ENCODE data around the gene NAPG.
"Not testable (repeated sequence)": the region's sequence is repeated elsewhere in the genome, so short reads cannot be mapped to it uniquely, and the experiment has no call there.

The NAPG gene

DNA sequence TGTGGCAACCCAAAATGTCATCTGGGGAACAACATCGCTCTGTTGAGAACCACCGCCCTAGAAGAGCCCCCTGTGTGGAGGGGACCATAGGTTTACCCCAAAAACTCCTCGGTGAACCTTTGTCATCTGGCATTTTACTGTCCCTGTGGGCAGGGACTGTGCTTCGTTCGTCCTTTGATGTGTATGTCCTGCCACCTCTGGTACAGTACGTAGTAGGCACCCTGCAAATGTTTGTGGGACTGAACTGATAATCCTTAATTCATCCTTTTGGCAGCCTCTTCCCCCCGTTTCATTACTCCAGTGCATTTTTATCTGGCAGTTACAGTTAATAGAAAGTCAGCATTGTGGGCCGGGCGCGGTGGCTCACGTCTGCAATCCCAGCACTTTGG lies 728 bp downstream of the NAPG start:
- peaks cover 10% of the 10 kb centered on the region; the same call in 1 of the 2 replicates for H3K36me3 ChIP-seq (ENCODE audit: insufficient read depth, low read length)
- WGBS = 8% methylated on average over 11 of the region's 11 CpGs
- H3K27me3 ChIP-seq (ENCODE audit: insufficient read depth, low read length) = no peaks in the 10 kb centered on the region
- peak overlapping the region; percentile 80 for H3K9ac ChIP-seq (ENCODE audit: low read depth, low read length)
- peak overlapping the region; percentile 83; the same call in 1 of the 2 replicates for H3K27ac ChIP-seq (ENCODE audit: low read depth, low read length)
- peaks cover 10% of the 10 kb centered on the region for H3K4me1 ChIP-seq (ENCODE audit: insufficient read depth, low read length)
- H3K9me3 ChIP-seq (ENCODE audit: insufficient read depth, low read depth, low read length) = no peaks in the 10 kb centered on the region
- H3K4me3 ChIP-seq (ENCODE audit: low read length) = peak overlapping the region; percentile 98

DNA sequence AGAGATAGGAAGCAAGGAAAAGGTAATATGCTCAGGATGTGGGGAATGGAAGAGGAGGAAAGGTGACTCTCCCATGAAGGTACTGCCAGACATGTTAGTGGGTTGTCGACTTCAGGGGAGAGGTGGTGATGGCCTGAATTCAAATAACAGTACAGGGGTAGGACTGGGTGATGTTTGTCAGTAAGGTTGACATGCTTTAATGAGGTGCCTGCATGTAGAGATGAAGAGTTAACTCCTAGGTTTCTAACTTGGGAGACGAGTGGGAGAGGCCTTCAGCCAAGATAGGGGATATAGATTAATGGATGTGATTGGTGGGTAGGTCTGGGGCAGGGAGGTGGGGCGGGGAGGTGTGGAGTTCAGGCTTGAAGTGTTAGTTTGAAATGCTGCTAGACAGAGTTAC lies 2.6 kb downstream of the NAPG start:
- 86% methylated on average over 3 of the region's 3 CpGs for WGBS
- no peak overlapping the region for H3K27ac ChIP-seq (ENCODE audit: low read depth, low read length)
- no peak overlapping the region for H3K9ac ChIP-seq (ENCODE audit: low read depth, low read length)
- H3K36me3 ChIP-seq (ENCODE audit: insufficient read depth, low read length) = peaks cover 21% of the 10 kb centered on the region
- H3K4me3 ChIP-seq (ENCODE audit: low read length) = no peak overlapping the region
- no peaks in the 10 kb centered on the region for H3K27me3 ChIP-seq (ENCODE audit: insufficient read depth, low read length)
- H3K9me3 ChIP-seq (ENCODE audit: insufficient read depth, low read depth, low read length) = no peaks in the 10 kb centered on the region
- H3K4me1 ChIP-seq (ENCODE audit: insufficient read depth, low read length) = peaks cover 10% of the 10 kb centered on the region

DNA sequence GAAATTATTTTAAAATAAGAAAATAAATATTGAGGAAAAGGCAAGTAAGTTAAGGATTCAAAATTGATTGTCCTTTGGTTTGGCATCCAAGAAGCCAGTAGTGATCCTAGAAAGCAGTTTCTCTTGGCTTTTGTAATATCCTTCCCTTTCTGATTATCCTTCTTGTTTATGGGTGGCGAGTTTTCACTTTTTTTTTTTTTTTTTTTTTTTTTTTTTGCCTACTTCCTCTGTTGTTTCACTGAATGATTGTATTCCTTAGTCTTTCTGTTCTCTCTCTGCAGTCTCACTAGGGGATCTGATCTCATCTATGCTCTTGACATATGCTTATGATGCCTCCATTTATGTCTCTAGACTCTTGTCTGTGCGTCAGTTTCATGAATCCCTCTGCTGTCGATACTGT lies 4.2 kb downstream of the NAPG start:
- H3K36me3 ChIP-seq (ENCODE audit: insufficient read depth, low read length) = peaks cover 35% of the 10 kb centered on the region
- no peak overlapping the region for H3K9ac ChIP-seq (ENCODE audit: low read depth, low read length)
- WGBS = 95% methylated on average over 3 of the region's 3 CpGs
- H3K9me3 ChIP-seq (ENCODE audit: insufficient read depth, low read depth, low read length) = no peaks in the 10 kb centered on the region
- H3K4me1 ChIP-seq (ENCODE audit: insufficient read depth, low read length) = peaks cover 10% of the 10 kb centered on the region
- no peak overlapping the region for H3K4me3 ChIP-seq (ENCODE audit: low read length)
- H3K27me3 ChIP-seq (ENCODE audit: insufficient read depth, low read length) = no peaks in the 10 kb centered on the region
- no peak overlapping the region for H3K27ac ChIP-seq (ENCODE audit: low read depth, low read length)

DNA sequence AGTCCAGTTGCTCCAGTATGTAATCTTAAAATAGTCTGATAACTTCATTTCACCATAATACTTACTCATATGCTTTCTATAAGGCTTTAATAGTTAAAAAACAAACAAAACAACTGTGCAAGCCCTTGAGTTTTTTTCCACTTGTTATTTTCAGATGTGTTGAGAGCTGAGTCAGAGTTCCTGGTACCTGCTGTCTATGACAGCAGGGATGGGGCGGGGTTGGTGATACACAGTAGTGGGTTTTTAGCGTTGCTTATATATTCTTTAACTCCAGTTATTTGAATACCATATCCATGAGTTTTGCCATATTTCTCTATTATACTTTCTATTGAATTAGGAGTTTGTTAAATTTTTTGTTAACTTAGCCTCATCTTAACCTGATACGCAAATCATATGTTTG lies 5.0 kb downstream of the NAPG start:
- Histone ChIP-seq H3K4me1 (ENCODE audit: insufficient read depth, low read length) (peaks cover 7% of the 10 kb centered on the region; the same call in 1 of the 2 replicates), H3K27ac (ENCODE audit: low read depth, low read length) (no peak overlapping the region), H3K36me3 (ENCODE audit: insufficient read depth, low read length) (peaks cover 38% of the 10 kb centered on the region), H3K9ac (ENCODE audit: low read depth, low read length) (no peak overlapping the region), H3K27me3 (ENCODE audit: insufficient read depth, low read length) (no peaks in the 10 kb centered on the region), H3K9me3 (ENCODE audit: insufficient read depth, low read depth, low read length) (no peaks in the 10 kb centered on the region), H3K4me3 (ENCODE audit: low read length) (no peak overlapping the region)
- 90% methylated on average over 2 of the region's 3 CpGs for whole genome bisulfite sequencing

DNA sequence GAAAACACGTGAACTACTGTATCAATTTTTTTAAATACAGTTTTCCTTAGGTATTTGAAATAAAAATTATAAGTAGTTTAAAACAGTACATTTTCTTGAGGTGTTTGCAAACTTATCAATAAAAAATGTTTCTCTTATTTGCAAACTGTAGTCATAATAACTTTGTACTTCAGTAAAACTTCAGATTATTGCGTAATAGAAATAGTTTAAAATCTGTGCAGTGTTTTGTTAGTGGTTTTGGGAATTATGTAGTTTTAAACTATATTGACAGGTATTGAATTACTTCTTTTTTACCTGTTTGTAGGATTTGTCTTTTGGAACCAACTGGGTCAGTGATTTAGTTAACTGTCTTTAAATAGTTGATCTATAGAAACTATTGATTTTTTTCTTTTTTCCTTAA lies 7.3 kb downstream of the NAPG start:
- H3K4me1 ChIP-seq (ENCODE audit: insufficient read depth, low read length) = 0 out of 2 replicates have a peak, but pooled peaks cover 3% of the 10 kb centered on the region
- no peaks in the 10 kb centered on the region for H3K27me3 ChIP-seq (ENCODE audit: insufficient read depth, low read length)
- no peak overlapping the region for H3K9ac ChIP-seq (ENCODE audit: low read depth, low read length)

DNA sequence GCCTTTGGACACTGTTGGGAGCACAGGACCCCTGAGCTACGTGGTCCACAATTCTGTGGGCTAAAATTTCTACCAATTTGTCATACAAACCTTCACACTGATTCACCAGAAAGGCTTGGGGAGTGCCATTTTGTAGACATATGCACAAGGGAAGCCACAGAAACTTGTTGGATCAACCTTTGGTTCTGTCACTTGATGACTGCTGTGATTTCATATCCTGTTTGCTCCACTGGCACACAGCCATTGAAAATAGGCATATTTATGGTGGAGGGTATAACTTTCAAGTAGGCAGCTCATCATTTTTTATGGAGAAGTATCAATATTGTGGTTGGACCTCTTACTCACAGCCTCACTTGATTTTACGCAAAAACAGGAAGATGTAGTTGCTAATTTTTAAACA lies 10.5 kb downstream of the NAPG start:
- H3K9ac ChIP-seq (ENCODE audit: low read depth, low read length) = no peak overlapping the region
- no peaks in the 10 kb centered on the region for H3K4me1 ChIP-seq (ENCODE audit: insufficient read depth, low read length)
- no peaks in the 10 kb centered on the region for H3K9me3 ChIP-seq (ENCODE audit: insufficient read depth, low read depth, low read length)
- 97% methylated on average over 2 of the region's 2 CpGs for whole genome bisulfite sequencing
- peaks cover 59% of the 10 kb centered on the region for H3K36me3 ChIP-seq (ENCODE audit: insufficient read depth, low read length)
- no peak overlapping the region for H3K4me3 ChIP-seq (ENCODE audit: low read length)
- H3K27me3 ChIP-seq (ENCODE audit: insufficient read depth, low read length) = no peaks in the 10 kb centered on the region
- no peak overlapping the region for H3K27ac ChIP-seq (ENCODE audit: low read depth, low read length)

More for the DNA sequence above, 7.3 kb downstream of the NAPG start:
- peaks cover 38% of the 10 kb centered on the region for H3K36me3 ChIP-seq (ENCODE audit: insufficient read depth, low read length)
- H3K4me3 ChIP-seq (ENCODE audit: low read length) = no peak overlapping the region
- WGBS = 93% methylated on average over 1 of the region's 2 CpGs
- H3K9me3 ChIP-seq (ENCODE audit: insufficient read depth, low read depth, low read length) = no peaks in the 10 kb centered on the region
- no peak overlapping the region for H3K27ac ChIP-seq (ENCODE audit: low read depth, low read length)

DNA sequence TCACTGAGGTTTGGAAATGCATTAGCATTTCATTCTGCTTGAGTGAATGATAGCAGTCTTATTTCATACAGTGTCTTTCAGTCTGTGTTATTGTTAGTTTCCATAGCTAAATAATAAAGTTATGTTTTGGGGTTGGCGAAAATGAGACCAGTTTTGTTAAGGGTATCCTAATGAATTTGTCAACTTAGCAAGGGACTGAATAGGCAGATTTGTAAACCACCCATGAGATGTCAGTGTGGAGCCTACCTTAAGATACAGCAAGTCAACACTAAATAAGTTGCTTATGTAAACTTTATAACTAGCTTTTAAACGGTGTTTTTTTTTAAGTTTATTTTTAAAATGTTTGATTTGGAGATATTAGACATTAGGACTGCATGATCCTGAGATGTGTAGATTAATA lies 11.9 kb downstream of the NAPG start:
- 99% methylated on average over 2 of the region's 2 CpGs for WGBS
- H3K27ac ChIP-seq (ENCODE audit: low read depth, low read length) = no peak overlapping the region
- peaks cover 63% of the 10 kb centered on the region for H3K36me3 ChIP-seq (ENCODE audit: insufficient read depth, low read length)
- no peak overlapping the region for H3K9ac ChIP-seq (ENCODE audit: low read depth, low read length)
- H3K4me3 ChIP-seq (ENCODE audit: low read length) = no peak overlapping the region
- H3K9me3 ChIP-seq (ENCODE audit: insufficient read depth, low read depth, low read length) = no peaks in the 10 kb centered on the region
- no peaks in the 10 kb centered on the region for H3K4me1 ChIP-seq (ENCODE audit: insufficient read depth, low read length)
- no peaks in the 10 kb centered on the region for H3K27me3 ChIP-seq (ENCODE audit: insufficient read depth, low read length)

DNA sequence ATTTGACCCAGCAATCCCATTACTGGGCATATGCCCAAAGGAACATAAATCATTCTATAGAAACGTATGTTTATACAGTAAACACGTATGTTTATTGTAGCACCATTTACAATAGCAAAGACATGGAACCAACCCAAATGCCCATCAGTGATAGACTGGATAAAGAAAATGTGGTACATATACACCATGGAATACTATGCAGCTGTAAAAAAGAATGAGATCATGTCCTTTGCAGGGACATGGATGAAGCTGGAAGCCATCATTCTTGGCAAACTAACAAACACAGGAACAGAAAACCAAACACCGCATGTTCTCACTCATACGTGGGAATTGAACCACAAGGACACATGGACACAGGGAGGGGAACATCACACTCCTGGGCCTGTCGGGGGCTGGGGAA lies 13.3 kb downstream of the NAPG start:
- H3K27ac ChIP-seq (ENCODE audit: low read depth, low read length); H3K4me1 ChIP-seq (ENCODE audit: insufficient read depth, low read length); H3K9me3 ChIP-seq (ENCODE audit: insufficient read depth, low read depth, low read length); H3K4me3 ChIP-seq (ENCODE audit: low read length); H3K9ac ChIP-seq (ENCODE audit: low read depth, low read length); H3K27me3 ChIP-seq (ENCODE audit: insufficient read depth, low read length): not testable (repeated sequence)
- WGBS = 98% methylated on average over 4 of the region's 5 CpGs
- H3K36me3 ChIP-seq (ENCODE audit: insufficient read depth, low read length) = peaks cover 65% of the 10 kb centered on the region

DNA sequence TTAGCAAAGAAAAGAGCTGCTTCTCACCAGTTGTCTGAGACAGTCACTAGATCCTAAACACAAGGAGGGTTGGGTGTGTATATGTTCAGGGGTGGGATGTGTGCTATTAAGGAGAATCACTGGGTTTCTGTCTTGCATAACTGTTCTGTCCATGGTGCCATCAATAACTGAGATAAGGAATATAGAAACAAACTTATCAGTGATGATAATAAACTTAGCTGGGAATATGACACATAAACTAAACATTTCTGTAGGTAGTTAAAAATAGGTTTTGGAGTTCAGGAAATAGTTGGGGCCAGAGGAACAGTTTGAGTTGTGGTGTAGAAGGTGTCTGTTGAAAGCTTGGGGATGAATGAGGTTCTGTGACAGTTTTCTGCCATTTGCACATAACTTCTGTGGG lies 17.4 kb downstream of the NAPG start:
- Histone ChIP-seq H3K9me3 (ENCODE audit: insufficient read depth, low read depth, low read length) (no peaks in the 10 kb centered on the region), H3K36me3 (ENCODE audit: insufficient read depth, low read length) (peaks cover 91% of the 10 kb centered on the region), H3K4me1 (ENCODE audit: insufficient read depth, low read length) (no peaks in the 10 kb centered on the region), H3K4me3 (ENCODE audit: low read length) (no peak overlapping the region), H3K9ac (ENCODE audit: low read depth, low read length) (no peak overlapping the region), H3K27ac (ENCODE audit: low read depth, low read length) (no peak overlapping the region), H3K27me3 (ENCODE audit: insufficient read depth, low read length) (no peaks in the 10 kb centered on the region)

DNA sequence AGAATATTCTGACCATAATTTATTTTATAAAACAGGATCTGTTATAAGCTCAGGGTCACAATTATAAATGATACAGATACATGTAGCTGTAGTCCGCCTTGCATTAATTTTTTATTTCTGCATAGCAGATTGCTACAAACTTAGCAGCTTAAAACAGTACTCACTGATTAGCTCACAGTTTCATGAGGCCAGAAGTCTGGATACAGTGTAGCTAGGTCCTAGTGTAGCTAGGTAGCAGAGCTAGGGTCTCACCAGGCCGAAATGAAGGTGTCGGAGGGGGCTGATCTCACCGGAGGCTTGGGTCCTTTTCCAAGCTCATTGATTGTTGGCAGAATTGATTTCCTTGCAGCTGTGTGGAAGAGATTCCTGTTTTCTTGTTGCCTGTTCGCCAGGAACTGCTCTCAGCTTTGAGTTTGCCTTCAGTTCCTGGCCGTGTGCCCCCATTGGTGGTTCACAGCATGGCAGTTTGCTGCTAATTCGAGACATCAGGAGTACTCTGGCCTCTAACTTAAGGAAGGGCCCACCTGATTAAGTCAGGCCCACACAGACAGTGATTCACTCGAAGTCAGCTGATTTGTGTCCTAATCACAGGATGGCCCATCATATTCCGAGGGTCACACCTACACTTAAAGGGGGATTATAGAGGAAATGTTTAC lies 18.4 kb downstream of the NAPG start:
- H3K4me1 ChIP-seq (ENCODE audit: insufficient read depth, low read length) = no peaks in the 10 kb centered on the region
- 90% methylated on average over 9 of the region's 9 CpGs for WGBS
- H3K27ac ChIP-seq (ENCODE audit: low read depth, low read length) = no peak overlapping the region
- no peaks in the 10 kb centered on the region for H3K27me3 ChIP-seq (ENCODE audit: insufficient read depth, low read length)
- H3K9ac ChIP-seq (ENCODE audit: low read depth, low read length) = no peak overlapping the region
- H3K4me3 ChIP-seq (ENCODE audit: low read length) = no peak overlapping the region
- H3K9me3 ChIP-seq (ENCODE audit: insufficient read depth, low read depth, low read length) = no peaks in the 10 kb centered on the region
- H3K36me3 ChIP-seq (ENCODE audit: insufficient read depth, low read length) = peaks cover 92% of the 10 kb centered on the region

DNA sequence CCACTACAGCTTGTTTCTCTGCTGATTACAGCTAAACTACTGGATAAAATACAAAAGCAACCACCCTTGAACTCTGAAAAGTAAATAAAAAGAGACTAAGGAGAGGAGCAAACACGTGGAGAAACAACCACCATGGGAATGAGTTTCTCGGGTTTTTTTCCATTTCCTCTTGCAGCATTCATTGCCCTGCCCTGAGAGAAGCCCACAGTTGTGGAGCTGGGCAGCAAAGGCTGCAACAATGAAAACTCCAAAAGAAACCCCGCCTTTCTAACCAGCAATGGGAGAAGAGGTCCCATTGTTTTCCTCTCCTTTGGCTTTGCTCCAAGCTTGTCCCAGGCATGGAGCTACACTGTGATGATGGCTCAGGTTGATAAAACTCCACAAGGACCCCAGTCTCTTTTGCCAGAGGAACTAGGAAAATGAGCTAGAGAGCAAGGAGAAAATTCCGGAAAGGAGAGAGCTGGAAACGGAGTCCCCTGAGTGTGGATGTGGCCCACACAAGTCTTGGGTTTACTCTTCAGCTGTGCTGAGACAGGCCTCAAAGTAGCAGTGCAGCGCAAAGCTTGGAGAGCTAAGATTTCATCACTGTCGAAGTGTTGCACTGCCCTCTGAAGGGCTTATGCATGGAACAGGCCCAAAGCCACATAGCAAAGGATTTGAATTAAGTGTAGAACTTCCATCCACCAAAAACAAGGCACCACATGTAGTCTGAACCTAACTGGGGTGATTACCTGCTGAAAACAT lies 20.9 kb downstream of the NAPG start:
- H3K27me3 ChIP-seq (ENCODE audit: insufficient read depth, low read length) = no peaks in the 10 kb centered on the region
- H3K9ac ChIP-seq (ENCODE audit: low read depth, low read length) = no peak overlapping the region
- peaks cover 92% of the 10 kb centered on the region for H3K36me3 ChIP-seq (ENCODE audit: insufficient read depth, low read length)
- H3K4me3 ChIP-seq (ENCODE audit: low read length) = no peak overlapping the region
- 86% methylated on average over 7 of the region's 7 CpGs for WGBS
- no peaks in the 10 kb centered on the region for H3K4me1 ChIP-seq (ENCODE audit: insufficient read depth, low read length)
- no peak overlapping the region for H3K27ac ChIP-seq (ENCODE audit: low read depth, low read length)
- no peaks in the 10 kb centered on the region for H3K9me3 ChIP-seq (ENCODE audit: insufficient read depth, low read depth, low read length)
